ENCODE results near the gene FFAR1. TPM values are rescaled to one million over a fixed set of nuclear protein-coding genes. Genes with fewer than 3 reads are reported as not detected.

Gene FFAR1
- polyA plus RNA-seq, 1 of the 3 experiments (the other 2 are of a cell fraction), result not detected

DNA sequence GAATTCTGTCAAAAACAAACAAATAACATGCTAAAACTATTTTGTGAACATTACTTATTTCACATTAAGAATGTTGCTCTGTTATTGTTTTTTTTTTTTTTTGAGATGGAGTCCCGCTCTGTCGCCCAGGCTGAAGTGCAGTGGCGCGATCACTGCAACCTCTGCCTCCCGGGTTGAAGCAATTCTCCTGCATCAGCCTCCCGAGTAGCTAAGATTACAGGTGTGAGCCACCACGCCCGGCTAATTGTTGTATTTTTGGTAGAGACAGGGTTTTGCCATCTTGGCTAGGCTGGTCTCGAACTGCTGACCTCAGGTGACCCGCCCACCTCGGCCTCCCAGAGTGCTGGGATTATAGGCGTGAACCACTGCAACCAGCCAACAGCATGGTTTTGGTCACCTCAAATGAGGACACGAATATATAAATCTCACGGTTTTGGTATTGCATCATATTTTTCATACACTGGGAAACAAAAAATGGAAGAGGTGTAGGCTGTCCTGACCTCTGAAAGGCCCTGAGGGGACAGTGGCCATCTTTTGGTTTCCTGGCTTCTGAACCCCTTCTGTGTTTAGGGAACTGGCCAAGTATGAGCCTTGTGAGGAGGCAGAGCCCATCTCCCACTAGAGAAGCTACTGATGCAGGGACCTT lies 48.7 kb downstream of the FFAR1 start:
- 55% methylated on average over 13 of the region's 14 CpGs for WGBS (ENCODE audit: low lambda C conversion rate)
- Histone ChIP-seq H2AFZ (ENCODE audit: low read depth) (no peak overlapping the region), H3F3A (replicated peaks; ENCODE audit: insufficient read depth) (no peaks in the 10 kb centered on the region), H3K4me2 (no peak overlapping the region), H3K9me2 (no peaks in the 10 kb centered on the region), H3K79me2 (ENCODE audit: insufficient read depth) (no peaks in the 10 kb centered on the region), H3K4me1 (ENCODE audit: control insufficient read depth in 1 of 2, insufficient read depth in 2 of 2, low read depth in 1 of 2, low read length in 1 of 2) (no peaks in the 10 kb centered on the region; a peak in 1 of 4 replicates), H3K27ac (ENCODE audit: low read depth in 2 of 2, low read length in 1 of 2) (no peak overlapping the region), H3K36me3 (replicated peaks in 1 of 2; ENCODE audit: control insufficient read depth in 1 of 2, insufficient read depth in 2 of 2, low read length in 1 of 2) (no peaks in the 10 kb centered on the region), H3K4me3 (ENCODE audit: low read depth in 2 of 2, low read length in 1 of 2) (no peak overlapping the region), H3K27me3 (ENCODE audit: insufficient read depth) (peaks cover 22% of the 10 kb centered on the region), H3K9ac (no peak overlapping the region), H4K20me1 (ENCODE audit: insufficient read depth) (no peaks in the 10 kb centered on the region), H3K9me3 (no peaks in the 10 kb centered on the region)
- POLR2A ChIA-PET, result no interaction called here
- CTCF ChIA-PET, result interaction anchor here (2.5 kb wide), 1 partner anchor 43 kb away, joined by 9 read pairs; no protein-coding TSS in a partner anchor
- no peak for DNase-seq
- TF ChIP-seq JUND (IDR thresholded peaks at IDR 0.05), result no peak
- no peak for TF ChIP-seq TAF1 (IDR thresholded peaks at IDR 0.05; ENCODE audit: borderline replicate concordance, low read depth, low read length)
- TF ChIP-seq, protein P1, sequence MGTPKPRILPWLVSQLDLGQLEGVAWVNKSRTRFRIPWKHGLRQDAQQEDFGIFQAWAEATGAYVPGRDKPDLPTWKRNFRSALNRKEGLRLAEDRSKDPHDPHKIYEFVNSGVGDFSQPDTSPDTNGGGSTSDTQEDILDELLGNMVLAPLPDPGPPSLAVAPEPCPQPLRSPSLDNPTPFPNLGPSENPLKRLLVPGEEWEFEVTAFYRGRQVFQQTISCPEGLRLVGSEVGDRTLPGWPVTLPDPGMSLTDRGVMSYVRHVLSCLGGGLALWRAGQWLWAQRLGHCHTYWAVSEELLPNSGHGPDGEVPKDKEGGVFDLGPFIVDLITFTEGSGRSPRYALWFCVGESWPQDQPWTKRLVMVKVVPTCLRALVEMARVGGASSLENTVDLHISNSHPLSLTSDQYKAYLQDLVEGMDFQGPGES (IDR thresholded peaks at IDR 0.05; ENCODE audit: low read depth, low read length), result no peak
- TF ChIP-seq GABPA (IDR thresholded peaks at IDR 0.05; ENCODE audit: low read depth), result no peak
- no peak for TF ChIP-seq ELF1 (IDR thresholded peaks at IDR 0.05)
- TF ChIP-seq TEAD4 (IDR thresholded peaks at IDR 0.05; ENCODE audit: borderline replicate concordance, insufficient read depth), result no peak
- no peak for TF ChIP-seq FOSL2 (IDR thresholded peaks at IDR 0.05; ENCODE audit: borderline replicate concordance, low read depth)
- TF ChIP-seq, protein P2, sequence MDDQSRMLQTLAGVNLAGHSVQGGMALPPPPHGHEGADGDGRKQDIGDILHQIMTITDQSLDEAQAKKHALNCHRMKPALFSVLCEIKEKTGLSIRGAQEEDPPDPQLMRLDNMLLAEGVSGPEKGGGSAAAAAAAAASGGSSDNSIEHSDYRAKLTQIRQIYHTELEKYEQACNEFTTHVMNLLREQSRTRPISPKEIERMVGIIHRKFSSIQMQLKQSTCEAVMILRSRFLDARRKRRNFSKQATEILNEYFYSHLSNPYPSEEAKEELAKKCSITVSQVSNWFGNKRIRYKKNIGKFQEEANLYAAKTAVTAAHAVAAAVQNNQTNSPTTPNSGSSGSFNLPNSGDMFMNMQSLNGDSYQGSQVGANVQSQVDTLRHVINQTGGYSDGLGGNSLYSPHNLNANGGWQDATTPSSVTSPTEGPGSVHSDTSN (IDR thresholded peaks at IDR 0.05), result no peak
- no peak for TF ChIP-seq RAD21 (IDR thresholded peaks at IDR 0.05; ENCODE audit: low read length)
- TF ChIP-seq, protein P3, sequence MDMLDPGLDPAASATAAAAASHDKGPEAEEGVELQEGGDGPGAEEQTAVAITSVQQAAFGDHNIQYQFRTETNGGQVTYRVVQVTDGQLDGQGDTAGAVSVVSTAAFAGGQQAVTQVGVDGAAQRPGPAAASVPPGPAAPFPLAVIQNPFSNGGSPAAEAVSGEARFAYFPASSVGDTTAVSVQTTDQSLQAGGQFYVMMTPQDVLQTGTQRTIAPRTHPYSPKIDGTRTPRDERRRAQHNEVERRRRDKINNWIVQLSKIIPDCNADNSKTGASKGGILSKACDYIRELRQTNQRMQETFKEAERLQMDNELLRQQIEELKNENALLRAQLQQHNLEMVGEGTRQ (IDR thresholded peaks at IDR 0.05; ENCODE audit: borderline replicate concordance, low read depth, low read length), result no peak
- TF ChIP-seq GATA2 (CRISPR knock-in tag; IDR thresholded peaks at IDR 0.05), result no peak
- no peak for TF ChIP-seq RFX5 (IDR thresholded peaks at IDR 0.05; ENCODE audit: low read length)
- TF ChIP-seq MEF2A (IDR thresholded peaks at IDR 0.05; ENCODE audit: borderline replicate concordance, low read depth), result no peak
- no peak for TF ChIP-seq CHD2 (IDR thresholded peaks at IDR 0.05; ENCODE audit: low read length, partially characterized antibody)
- no peak for TF ChIP-seq FOXM1 (IDR thresholded peaks at IDR 0.05; ENCODE audit: low read depth)
- TF ChIP-seq RCOR1 (IDR thresholded peaks at IDR 0.05; ENCODE audit: low read length), result no peak

Measured in SK-N-SH (cell line).